Fibroblast of lung (primary cell): ENCODE results near the gene MSLN. TPM values are rescaled to one million over a fixed set of nuclear protein-coding genes. Genes with fewer than 3 reads are reported as not detected.

Source experiments
- DNase-seq, 2 donors: peaks; one replicate each; pipeline versions ENCODE4 v3.0.0 to v3.0.0-alpha.2; 2010; ENCODE audit warnings: low read depth in 2 of 2
- H2AFZ ChIP-seq: 2 replicates; pipeline ENCODE4 v1.5.1; 2012; ENCODE audit warnings: low read length, control low read depth, inconsistent platforms
- H3K27ac ChIP-seq: 2 replicates; pipeline ENCODE4 v1.5.1; 2011; ENCODE audit warnings: low read length, control low read depth; ENCODE audit not compliant: insufficient read depth
- H3K27me3 ChIP-seq: 2 replicates; pipeline ENCODE4 v1.5.1; 2011; ENCODE audit warnings: mild to moderate bottlenecking, low read length; ENCODE audit not compliant: control insufficient read depth, insufficient read depth
- H3K36me3 ChIP-seq: 2 replicates; pipeline ENCODE4 v1.5.1; 2011; ENCODE audit warnings: low read length; ENCODE audit not compliant: control insufficient read depth, insufficient read depth
- H3K4me1 ChIP-seq: 2 replicates; pipeline ENCODE4 v1.5.1; 2011; ENCODE audit warnings: low read length; ENCODE audit not compliant: control insufficient read depth, insufficient read depth; ENCODE audit errors: extremely low read depth
- H3K4me2 ChIP-seq: 2 replicates; pipeline ENCODE4 v1.5.1; 2011; ENCODE audit warnings: low read length, control low read depth; ENCODE audit not compliant: insufficient read depth; ENCODE audit errors: extremely low read depth
- H3K4me3 ChIP-seq, 4 experiments: fragments of 200-600 bp in 1 of 4; sonication (generic) in 1 of 4; replicated peaks in 1 of 4; 2 replicates each; pipeline ENCODE4 v1.5.1; 2011 to 2016; ENCODE audit warnings: low read length in 4 of 4, low read depth in 3 of 4, mild to moderate bottlenecking in 3 of 4, control low read depth in 2 of 4, inconsistent platforms in 1 of 4, mixed read lengths in 1 of 4; ENCODE audit not compliant: insufficient read depth in 1 of 4; ENCODE audit errors: control extremely low read depth in 1 of 4
- H3K79me2 ChIP-seq: 2 replicates; pipeline ENCODE4 v1.5.1; 2012; ENCODE audit warnings: mild to moderate bottlenecking, low read length, inconsistent platforms; ENCODE audit not compliant: control insufficient read depth, insufficient read depth
- H3K9ac ChIP-seq: 2 replicates; pipeline ENCODE4 v1.5.1; 2011; ENCODE audit warnings: mild to moderate bottlenecking, low read length, control low read depth; ENCODE audit not compliant: insufficient read depth
- H3K9me3 ChIP-seq: 2 replicates; pipeline ENCODE4 v1.5.1; 2012; ENCODE audit warnings: low read depth, low read length; ENCODE audit not compliant: control insufficient read depth, insufficient read depth
- H4K20me1 ChIP-seq: 2 replicates; pipeline ENCODE4 v1.5.1; 2011; ENCODE audit warnings: low read length; ENCODE audit not compliant: control insufficient read depth, insufficient read depth; ENCODE audit errors: extremely low read depth
- EZH2 ChIP-seq: IDR thresholded peaks from 2 replicates; pipeline ENCODE4 v1.5.1; 2012; ENCODE audit warnings: low read length, control low read depth, mild to moderate bottlenecking; ENCODE audit errors: missing control alignments
- polyA plus RNA-seq, 2 donors: library from polyadenylated mRNA; depleted of rRNA in 1 of 2; stranded (reverse) in 1 of 2; unstranded in 1 of 2; fragments of >200 nt; gene quantifications; 2 replicates each; pipeline ENCODE4 v1.2.1, GENCODE V29; 2011 to 2012; ENCODE audit warnings: missing spikeins in 1 of 2
- total RNA-seq: library from RNA; depleted of rRNA; stranded (reverse); fragments of >200 nt; gene quantifications from 2 replicates; pipeline ENCODE4 v1.2.1, GENCODE V29; 2014
- TF ChIP-seq, protein P1 (sequence below), 2 donors: IDR thresholded peaks in 1 of 2; conservative IDR thresholded peaks in 1 of 2; 1 replicate in 1 of 2; 2 replicates in 1 of 2; pipeline ENCODE4 v1.5.1; 2011 to 2012; ENCODE audit warnings: low read length in 2 of 2, control low read depth in 1 of 2, inconsistent platforms in 1 of 2, low read depth in 1 of 2, mild to moderate bottlenecking in 1 of 2

Gene MSLN
- total and polyA plus RNA-seq, 2 donors (not counting 1 experiment from before 2014, with no cell fraction given): not detected

DNA sequence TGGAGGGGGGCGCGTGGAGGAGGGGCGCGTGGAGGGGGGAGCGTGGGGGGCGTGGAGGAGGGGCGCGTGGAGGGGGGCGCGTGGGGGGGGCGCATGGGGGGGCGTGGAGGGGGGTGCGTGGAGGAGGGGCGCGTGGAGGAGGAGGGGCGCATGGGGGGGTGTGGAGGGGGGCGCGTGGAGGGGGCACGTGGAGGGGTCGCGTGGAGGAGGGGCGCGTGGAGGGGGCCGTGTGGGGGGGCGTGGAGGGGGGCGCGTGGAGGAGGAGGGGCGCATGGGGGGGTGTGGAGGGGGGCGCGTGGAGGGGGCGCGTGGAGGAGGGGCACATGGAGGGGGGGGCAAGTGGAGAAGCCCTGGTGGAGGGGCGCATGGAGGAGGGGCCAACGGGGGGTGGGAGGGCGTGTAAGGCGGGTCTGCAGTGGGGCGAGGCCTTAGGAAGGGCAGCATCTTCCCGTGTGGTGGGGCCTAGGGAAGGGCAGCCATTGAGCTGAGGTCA lies 7.3 kb downstream of the MSLN start:
- H3K4me1 ChIP-seq: no peaks in the 10 kb centered on the region
- no peaks in the 10 kb centered on the region for H3K79me2 ChIP-seq
- no peak for DNase-seq

DNA sequence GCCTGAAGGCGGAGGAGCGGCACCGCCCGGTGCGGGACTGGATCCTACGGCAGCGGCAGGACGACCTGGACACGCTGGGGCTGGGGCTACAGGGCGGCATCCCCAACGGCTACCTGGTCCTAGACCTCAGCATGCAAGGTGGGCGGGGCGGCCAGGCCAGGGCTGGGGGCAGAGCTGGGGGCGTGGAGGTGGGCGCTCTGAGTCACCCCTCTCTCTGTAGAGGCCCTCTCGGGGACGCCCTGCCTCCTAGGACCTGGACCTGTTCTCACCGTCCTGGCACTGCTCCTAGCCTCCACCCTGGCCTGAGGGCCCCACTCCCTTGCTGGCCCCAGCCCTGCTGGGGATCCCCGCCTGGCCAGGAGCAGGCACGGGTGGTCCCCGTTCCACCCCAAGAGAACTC lies 7.9 kb downstream of the MSLN start:
- no peak overlapping the region for H3K4me3 ChIP-seq
- no peaks in the 10 kb centered on the region for H3K79me2 ChIP-seq
- H3K4me1 ChIP-seq: no peaks in the 10 kb centered on the region
- no peak for TF ChIP-seq EZH2
- TF ChIP-seq, protein P1, sequence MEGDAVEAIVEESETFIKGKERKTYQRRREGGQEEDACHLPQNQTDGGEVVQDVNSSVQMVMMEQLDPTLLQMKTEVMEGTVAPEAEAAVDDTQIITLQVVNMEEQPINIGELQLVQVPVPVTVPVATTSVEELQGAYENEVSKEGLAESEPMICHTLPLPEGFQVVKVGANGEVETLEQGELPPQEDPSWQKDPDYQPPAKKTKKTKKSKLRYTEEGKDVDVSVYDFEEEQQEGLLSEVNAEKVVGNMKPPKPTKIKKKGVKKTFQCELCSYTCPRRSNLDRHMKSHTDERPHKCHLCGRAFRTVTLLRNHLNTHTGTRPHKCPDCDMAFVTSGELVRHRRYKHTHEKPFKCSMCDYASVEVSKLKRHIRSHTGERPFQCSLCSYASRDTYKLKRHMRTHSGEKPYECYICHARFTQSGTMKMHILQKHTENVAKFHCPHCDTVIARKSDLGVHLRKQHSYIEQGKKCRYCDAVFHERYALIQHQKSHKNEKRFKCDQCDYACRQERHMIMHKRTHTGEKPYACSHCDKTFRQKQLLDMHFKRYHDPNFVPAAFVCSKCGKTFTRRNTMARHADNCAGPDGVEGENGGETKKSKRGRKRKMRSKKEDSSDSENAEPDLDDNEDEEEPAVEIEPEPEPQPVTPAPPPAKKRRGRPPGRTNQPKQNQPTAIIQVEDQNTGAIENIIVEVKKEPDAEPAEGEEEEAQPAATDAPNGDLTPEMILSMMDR (conservative IDR thresholded peaks at IDR 0.05 in 1 of 2, IDR thresholded peaks at IDR 0.05 in 1 of 2; ENCODE audit: low read depth in 1 of 2, low read length in 2 of 2): no peak
- H3K4me2 ChIP-seq: no peak overlapping the region
- no peak for DNase-seq
- no peaks in the 10 kb centered on the region for H3K9me3 ChIP-seq
- H3K27me3 ChIP-seq: no peaks in the 10 kb centered on the region
- no peaks in the 10 kb centered on the region for H3K36me3 ChIP-seq
- no peaks in the 10 kb centered on the region for H4K20me1 ChIP-seq
- no peak overlapping the region for H3K27ac ChIP-seq
- no peak overlapping the region for H2AFZ ChIP-seq
- no peak overlapping the region for H3K9ac ChIP-seq

More for the DNA sequence above, 7.3 kb downstream of the MSLN start:
- no peak for TF ChIP-seq EZH2
- TF ChIP-seq, protein P1 (conservative IDR thresholded peaks at IDR 0.05 in 1 of 2, IDR thresholded peaks at IDR 0.05 in 1 of 2; ENCODE audit: low read depth in 1 of 2, low read length in 2 of 2): no peak
- no peak overlapping the region for H3K4me2 ChIP-seq
- no peak overlapping the region for H2AFZ ChIP-seq
- H4K20me1 ChIP-seq: no peaks in the 10 kb centered on the region
- H3K9me3 ChIP-seq: no peaks in the 10 kb centered on the region
- no peak overlapping the region for H3K27ac ChIP-seq
- H3K27me3 ChIP-seq: no peaks in the 10 kb centered on the region
- H3K9ac ChIP-seq: no peak overlapping the region
- H3K36me3 ChIP-seq: no peaks in the 10 kb centered on the region
- no peak overlapping the region for H3K4me3 ChIP-seq

DNA sequence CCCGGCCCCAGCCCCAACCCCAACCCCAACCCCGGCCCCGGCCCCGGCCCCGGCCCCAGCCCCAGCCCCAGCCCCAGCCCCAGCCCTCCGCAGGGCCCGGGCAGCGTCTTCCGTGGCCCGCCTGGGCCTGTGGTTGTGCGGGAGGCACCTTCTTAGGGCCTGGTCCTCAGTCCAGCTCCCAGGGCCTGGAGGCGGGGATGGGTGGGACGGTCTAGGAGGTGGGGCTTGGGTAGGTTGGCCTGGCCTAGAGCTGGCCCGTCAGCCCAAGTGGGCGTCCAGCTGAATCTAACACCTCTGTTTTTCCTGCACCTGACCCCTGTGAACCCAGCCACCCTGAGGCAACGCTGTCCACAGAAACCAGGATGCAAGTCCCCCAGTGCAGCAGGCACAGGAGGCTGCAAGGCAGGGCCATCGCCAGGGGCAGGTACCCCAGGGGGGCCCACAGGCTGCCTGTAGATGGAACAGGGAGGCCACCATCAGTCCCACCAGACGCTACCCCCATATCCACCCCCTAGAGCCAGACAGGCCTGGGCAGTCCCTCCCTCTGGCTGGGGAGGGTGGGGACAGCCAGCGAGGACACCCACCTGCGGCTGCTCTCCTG lies 8.8 kb downstream of the MSLN start:
- no peaks in the 10 kb centered on the region for H3K9me3 ChIP-seq
- no peak overlapping the region for H3K27ac ChIP-seq
- no peak for TF ChIP-seq EZH2
- TF ChIP-seq, protein P1 (conservative IDR thresholded peaks at IDR 0.05 in 1 of 2, IDR thresholded peaks at IDR 0.05 in 1 of 2; ENCODE audit: low read depth in 1 of 2, low read length in 2 of 2): no peak

More for the DNA sequence above, 8.8 kb downstream of the MSLN start:
- H3K9ac ChIP-seq: no peak overlapping the region
- H3K4me1 ChIP-seq: no peaks in the 10 kb centered on the region
- DNase-seq: no peak
- H2AFZ ChIP-seq: no peak overlapping the region
- no peak overlapping the region for H3K4me3 ChIP-seq
- no peak overlapping the region for H3K4me2 ChIP-seq
- H3K27me3 ChIP-seq: no peaks in the 10 kb centered on the region
- no peaks in the 10 kb centered on the region for H3K36me3 ChIP-seq
- H3K79me2 ChIP-seq: no peaks in the 10 kb centered on the region
- H4K20me1 ChIP-seq: no peaks in the 10 kb centered on the region
